ENCODE data around the gene SMAD5.

DNA sequence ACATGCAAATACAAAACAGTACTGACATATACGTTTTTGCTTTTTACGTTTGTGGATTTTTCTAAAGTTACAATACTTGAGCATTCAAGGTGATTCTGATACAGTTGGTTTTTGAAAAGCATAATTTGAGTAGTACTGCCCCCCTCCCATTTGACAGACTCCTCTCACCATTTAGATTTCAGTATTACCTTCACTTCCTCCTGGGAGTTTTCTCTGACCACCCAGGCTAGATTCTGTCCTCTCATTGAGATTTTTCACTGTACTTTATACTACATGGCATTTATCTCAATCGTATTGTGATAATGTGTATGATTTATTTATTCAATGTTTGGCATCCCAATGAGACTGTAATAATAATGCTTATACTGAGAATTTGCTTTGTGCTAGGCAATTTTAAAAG, 32.8 kb upstream of the SMAD5 start:
- no peak for TF ChIP-seq TCF7L2 (IDR thresholded peaks at IDR 0.05; ENCODE audit: borderline replicate concordance, low read depth, low read length)
- no peak for TF ChIP-seq ZNF133 (tag by site-specific recombination; IDR thresholded peaks at IDR 0.05)
- no peak for TF ChIP-seq CTCF (tag by site-specific recombination; IDR thresholded peaks at IDR 0.05)
- TF ChIP-seq YY2 (tag by site-specific recombination; IDR thresholded peaks at IDR 0.05) = no peak
- no peak for TF ChIP-seq HOXA7 (CRISPR knock-in tag; IDR thresholded peaks at IDR 0.05; ENCODE audit: borderline replicate concordance)
- TF ChIP-seq ZNF394 (tag by site-specific recombination; IDR thresholded peaks at IDR 0.05; ENCODE audit: borderline replicate concordance) = no peak

All from HEK293 (cell line).